ENCODE data around the gene PPP4C. TPM values are rescaled to one million over a fixed set of nuclear protein-coding genes. Genes with fewer than 3 reads are reported as not detected.

PPP4C gene
- 165 TPM for total RNA-seq (2021; ENCODE audit: unreplicated experiment)
- 185 and 187 TPM in 2 replicates for polyA plus RNA-seq (2012)
- Bru-seq, nascent RNA, result percentile 82 among the genes with signal in this experiment
- percentile 93 among the genes with signal in this experiment for BruChase-seq, experiment 1, labeled RNA remaining after a 6-hour chase
- percentile 91 among the genes with signal in this experiment for BruChase-seq, experiment 2, labeled RNA remaining after a 2-hour chase
- long read RNA-seq, transcript PPP4C-204 (8 exons, 941 nt), result minor isoform, 16 of 514 reads
- long read RNA-seq, transcript PPP4C-201 (9 exons, 1,407 nt), result major isoform, 319 of 514 reads
- long read RNA-seq, transcript PPP4C-214 (8 exons, 1,301 nt), result minor isoform, 24 of 514 reads
- long read RNA-seq, partial matches to known transcripts, result 26 of 514 reads
- long read RNA-seq, other reads (novel, unspliced or antisense), result 121 of 514 reads

GRCh38 chr16:30075503-30076275, at the start of gene PPP4C:
Gene PPP4C (plus strand): TSS chr16:30075994. CDS start chr16:30076378, 384 bp downstream.
- ATAC-seq, result peak; percentile 86
- Histone ChIP-seq H3K9ac (ENCODE audit: low read length) (peak within 1 kb of the TSS; percentile 97), H3K36me3 (ENCODE audit: control insufficient read depth in 1 of 2, insufficient read depth in 2 of 2, low read length in 2 of 2) (peaks cover 17 to 41% of the 10 kb centered on the region in 2 experiments), H3K9me3 (ENCODE audit: control insufficient read depth in 1 of 2, insufficient read depth in 1 of 2, low read depth in 1 of 2, low read length in 2 of 2) (no peaks in the 10 kb centered on the region), H3K9me2 (ENCODE audit: insufficient read depth) (no peaks in the 10 kb centered on the region), H3K4me2 (ENCODE audit: low read length) (peak within 1 kb of the TSS; percentile 90), H3K27ac (ENCODE audit: low read depth, low read length) (peak within 1 kb of the TSS; percentile 80), H3K4me1 (ENCODE audit: control insufficient read depth in 1 of 2, insufficient read depth in 2 of 2, low read length in 2 of 2) (peaks cover 14 to 22% of the 10 kb centered on the region in 2 experiments; a peak in 3 of 4 replicates), H4K20me1 (ENCODE audit: insufficient read depth) (0 out of 2 replicates have a peak, but pooled peaks cover 9% of the 10 kb centered on the region), H3K79me2 (ENCODE audit: insufficient read depth, low read length) (peaks cover 56% of the 10 kb centered on the region), H2AFZ (ENCODE audit: low read depth, low read length, poor library complexity, severe bottlenecking) (no peak within 1 kb of the TSS), H3K4me3 (replicated peaks in 1 of 2; ENCODE audit: low read depth in 1 of 2, low read length in 2 of 2) (peak within 1 kb of the TSS; percentile 88 to 99), H3K27me3 (ENCODE audit: insufficient read depth, low read length) (no peaks in the 10 kb centered on the region)
- TSS peak; percentile 97 for BruUV-seq (replicated peaks)
- peak; percentile 68 for DNase-seq (ENCODE audit: low read depth, low spot score)
- RAD21 ChIA-PET (ENCODE audit: low non-redundant PET in 1 of 2, low total read pairs in 2 of 2, uncharacterized antibody in 2 of 2, unreplicated experiment in 2 of 2), result no interaction called here
- POLR2A ChIA-PET, result interaction anchor here (0.9 to 2.1 kb wide), 3 partner anchors 10 to 18 kb away, joined by 3 to 12 read pairs (median 3); partner anchors contain the start of gene ALDOA
- CTCF ChIA-PET, result interaction anchor here (1.3 kb wide), 1 partner anchor 10 kb away, joined by 4 read pairs; the partner anchor contains the start of gene ALDOA
- TF ChIP-seq EZH2phosphoT487 (IDR thresholded peaks at IDR 0.05; ENCODE audit: borderline replicate concordance), result no peak
- 0 out of 2 replicates have a peak, but pooled peaks have one; percentile 15 for TF ChIP-seq SP1 (IDR thresholded peaks at IDR 0.05; ENCODE audit: low read depth)
- peak; percentile 88 for TF ChIP-seq POLR2A (IDR thresholded peaks at IDR 0.05; ENCODE audit: borderline replicate concordance, extremely low read depth, insufficient read depth, insufficient read length)
- TF ChIP-seq POLR2AphosphoS5 (IDR thresholded peaks at IDR 0.05; ENCODE audit: low read depth, low read length), result peak; percentile 99
- TF ChIP-seq SIN3A (IDR thresholded peaks at IDR 0.05; ENCODE audit: low read depth), result peak; percentile 75
- peak; percentile 68 for TF ChIP-seq YY1 (IDR thresholded peaks at IDR 0.05; ENCODE audit: extremely low read depth, insufficient replicate concordance, low read depth, low read length)
- intact Hi-C loops (cut with micrococcal nuclease), result no loop called here

GRCh38 chr16:30026449-30026848, 49.3 kb upstream of the PPP4C start:
- no peak for ATAC-seq
- H3K4me1 ChIP-seq (ENCODE audit: control insufficient read depth in 1 of 2, insufficient read depth in 2 of 2, low read length in 2 of 2), result peaks cover 0 to 6% of the 10 kb centered on the region in 2 experiments; a peak in 1 of 4 replicates
- H3K9me3 ChIP-seq (ENCODE audit: control insufficient read depth in 1 of 2, insufficient read depth in 1 of 2, low read depth in 1 of 2, low read length in 2 of 2), result no peaks in the 10 kb centered on the region
- no peak overlapping the region for H3K4me3 ChIP-seq (replicated peaks in 1 of 2; ENCODE audit: low read depth in 1 of 2, low read length in 2 of 2)
- no peak for TF ChIP-seq ZBTB33 (IDR thresholded peaks at IDR 0.05; ENCODE audit: extremely low read depth, insufficient replicate concordance, low read length)
- no peak for TF ChIP-seq CBX3 (IDR thresholded peaks at IDR 0.05; ENCODE audit: low read depth)
- TF ChIP-seq CEBPB (IDR thresholded peaks at IDR 0.05; ENCODE audit: low read depth), result no peak
- TF ChIP-seq ELF1 (IDR thresholded peaks at IDR 0.05; ENCODE audit: borderline replicate concordance, low read depth), result no peak
- no peak overlapping the region for H3K4me2 ChIP-seq (ENCODE audit: low read length)
- intact Hi-C loops (cut with micrococcal nuclease), result loop anchor here (10.0 kb wide), 1 partner anchor 912 kb away; no protein-coding TSS in a partner anchor
- no peaks in the 10 kb centered on the region for H3K36me3 ChIP-seq (ENCODE audit: control insufficient read depth in 1 of 2, insufficient read depth in 2 of 2, low read length in 2 of 2)
- no peak for DNase-seq (ENCODE audit: low read depth, low spot score)
- H3K9ac ChIP-seq (ENCODE audit: low read length), result no peak overlapping the region
- POLR2A ChIA-PET, result no interaction called here
- no peaks in the 10 kb centered on the region for H4K20me1 ChIP-seq (ENCODE audit: insufficient read depth)
- H3K9me2 ChIP-seq (ENCODE audit: insufficient read depth), result no peaks in the 10 kb centered on the region
- H3K27me3 ChIP-seq (ENCODE audit: insufficient read depth, low read length), result no peaks in the 10 kb centered on the region
- CTCF ChIA-PET, result no interaction called here
- RAD21 ChIA-PET (ENCODE audit: low non-redundant PET in 1 of 2, low total read pairs in 2 of 2, uncharacterized antibody in 2 of 2, unreplicated experiment in 2 of 2), result no interaction called here
- H3K79me2 ChIP-seq (ENCODE audit: insufficient read depth, low read length), result no peaks in the 10 kb centered on the region
- H3K27ac ChIP-seq (ENCODE audit: low read depth, low read length), result no peak overlapping the region
- BruUV-seq (replicated peaks), result no TSS peak
- H2AFZ ChIP-seq (ENCODE audit: low read depth, low read length, poor library complexity, severe bottlenecking), result no peak overlapping the region
